Measurements from ENCODE around the gene PRRT2.
"Not testable (repeated sequence)": the region's sequence is repeated elsewhere in the genome, so short reads cannot be mapped to it uniquely, and the experiment has no call there.

Gene PRRT2

DNA sequence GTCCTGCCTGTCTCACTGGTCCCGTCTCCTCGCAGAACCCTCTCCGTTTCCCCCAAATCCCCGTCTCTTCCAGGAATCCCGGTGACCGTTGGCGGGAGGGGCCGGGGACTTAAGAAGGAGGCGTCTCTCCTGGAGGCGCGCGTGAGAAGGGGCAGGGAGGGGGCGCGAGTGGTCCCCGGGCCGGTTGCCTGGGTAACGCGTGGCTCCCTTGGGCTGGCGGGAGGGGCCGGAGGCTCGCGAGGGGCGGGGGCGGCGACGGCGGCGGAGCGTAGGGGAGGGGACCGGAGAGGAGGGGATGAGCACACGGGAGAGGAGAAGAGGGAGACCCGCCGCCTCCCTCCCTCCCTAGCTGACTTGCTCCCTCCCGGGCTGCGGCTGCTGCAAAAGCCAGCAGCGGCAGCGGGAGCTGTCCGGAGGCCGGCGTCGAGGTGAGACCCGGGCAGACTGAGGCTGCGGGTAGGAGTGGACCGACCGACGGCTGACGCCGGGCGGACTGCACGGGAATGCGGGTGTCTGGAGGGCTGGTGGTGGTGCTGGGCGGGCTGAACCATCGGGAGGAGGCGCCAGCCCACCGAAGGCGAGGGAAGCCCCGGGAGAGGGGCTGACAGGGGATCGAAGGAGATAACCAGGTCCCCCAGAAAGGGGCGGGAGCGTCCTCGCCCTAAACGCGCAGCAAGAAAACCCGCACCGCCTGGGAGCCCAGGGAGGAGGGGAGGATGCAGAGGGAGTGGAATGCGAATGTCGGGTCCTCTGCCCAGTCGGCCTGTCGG, at the start of gene PRRT2:
PRRT2 (plus strand) TSS at position 298 of the 770 bp plus-strand sequence. CDS start 862 bp downstream, outside the sequence.
- DNase-seq = peak in 1 of 2 experiments; percentile 25

DNA sequence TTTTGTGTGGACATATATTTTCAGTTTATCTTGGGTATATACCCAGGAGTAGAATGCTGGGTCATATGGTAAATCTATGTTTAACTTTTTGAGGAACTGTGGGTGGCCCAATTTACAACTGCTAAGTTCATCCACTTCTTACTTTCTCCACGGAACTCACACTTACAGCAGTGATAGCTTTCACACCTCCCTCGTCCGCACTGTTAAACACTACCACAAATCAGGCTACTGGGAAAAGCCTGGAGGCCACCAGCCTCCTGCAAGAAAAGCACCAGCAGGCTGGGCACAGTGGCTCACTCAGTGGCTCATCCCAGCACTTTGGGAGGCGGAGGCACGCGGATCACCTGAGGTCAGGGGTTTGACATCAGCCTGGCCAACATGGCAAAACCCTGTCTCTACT, 48.7 kb upstream of the PRRT2 start:
- DNase-seq = no peak

DNA sequence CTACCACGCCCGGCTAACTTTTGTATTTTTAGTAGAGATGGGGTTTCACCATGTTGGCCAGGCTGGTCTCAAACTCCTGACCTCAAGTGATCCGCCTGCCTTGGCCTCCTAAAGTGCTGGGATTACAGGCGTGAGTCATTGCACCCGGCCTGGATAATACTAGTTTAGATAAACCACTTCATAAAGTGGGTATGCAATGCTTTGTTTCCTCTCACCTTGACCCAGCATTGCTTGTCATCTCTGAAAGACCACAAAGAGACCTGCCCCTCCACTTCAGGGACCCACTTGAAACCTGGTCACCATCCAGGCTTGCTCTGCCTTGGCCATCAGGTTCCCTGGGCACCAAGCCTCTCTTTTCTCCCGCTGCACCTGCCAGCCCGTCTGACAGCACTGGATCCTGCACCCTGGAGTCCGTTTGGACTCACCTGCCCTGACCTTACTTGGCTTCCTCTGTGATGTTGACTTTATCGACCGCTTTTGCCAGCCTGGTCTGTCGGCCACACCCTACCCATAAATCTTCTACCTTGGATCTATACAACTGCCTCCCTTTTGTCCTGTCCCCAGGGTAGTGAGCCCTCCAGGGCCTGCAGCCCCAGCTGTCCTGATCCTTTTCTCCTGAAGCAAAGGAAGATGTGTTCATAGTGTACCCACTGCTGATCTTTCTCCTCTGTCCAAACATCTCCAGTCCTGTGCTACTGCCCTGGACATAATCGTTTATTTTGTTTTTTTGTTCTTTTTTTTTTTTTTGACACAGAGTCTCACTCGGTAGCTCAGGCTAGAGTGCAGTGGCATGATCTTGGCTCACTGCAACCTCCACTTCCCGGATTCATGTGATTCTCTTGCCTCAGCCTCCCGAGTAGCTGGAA, 46.6 kb upstream of the PRRT2 start:
- no peak for DNase-seq

DNA sequence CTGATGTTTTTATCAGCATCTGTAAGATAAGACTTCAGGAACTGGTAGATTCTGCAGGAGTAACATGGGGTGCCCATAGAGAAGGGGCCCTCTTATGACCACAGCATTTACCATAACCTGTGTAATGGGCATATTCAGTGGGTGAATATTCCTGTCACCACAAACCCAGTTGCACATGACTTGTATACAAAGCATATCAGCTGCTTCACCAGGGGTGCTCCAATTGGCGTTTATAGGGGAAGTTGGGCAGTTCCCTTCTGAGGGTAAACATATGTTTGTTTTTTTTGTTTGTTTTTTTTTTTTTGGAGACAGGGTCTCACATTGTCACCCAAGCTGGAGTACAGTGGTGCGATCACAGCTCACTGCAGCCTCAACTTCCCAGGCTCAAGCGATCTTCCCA, 45.4 kb upstream of the PRRT2 start:
- DNase-seq = no peak

DNA sequence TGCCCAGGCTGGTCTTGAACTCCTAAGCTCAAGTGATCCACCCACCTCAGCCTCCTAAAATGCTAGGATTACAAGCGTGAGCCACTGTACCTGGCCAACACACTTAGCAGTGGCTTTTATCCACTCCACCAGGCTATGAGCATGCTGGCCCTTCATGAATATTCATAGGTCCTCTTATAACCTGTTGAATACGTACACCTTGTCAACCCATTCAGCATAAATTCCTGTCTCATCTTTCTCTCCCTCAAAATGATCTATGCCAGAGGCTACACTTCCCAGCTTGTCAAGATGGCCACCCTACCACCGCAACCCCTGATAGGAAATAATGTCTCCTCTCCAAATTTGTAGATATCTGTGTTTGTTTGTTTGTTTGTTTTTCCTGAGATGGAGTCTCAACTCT, 44.9 kb upstream of the PRRT2 start:
- no peak for DNase-seq

DNA sequence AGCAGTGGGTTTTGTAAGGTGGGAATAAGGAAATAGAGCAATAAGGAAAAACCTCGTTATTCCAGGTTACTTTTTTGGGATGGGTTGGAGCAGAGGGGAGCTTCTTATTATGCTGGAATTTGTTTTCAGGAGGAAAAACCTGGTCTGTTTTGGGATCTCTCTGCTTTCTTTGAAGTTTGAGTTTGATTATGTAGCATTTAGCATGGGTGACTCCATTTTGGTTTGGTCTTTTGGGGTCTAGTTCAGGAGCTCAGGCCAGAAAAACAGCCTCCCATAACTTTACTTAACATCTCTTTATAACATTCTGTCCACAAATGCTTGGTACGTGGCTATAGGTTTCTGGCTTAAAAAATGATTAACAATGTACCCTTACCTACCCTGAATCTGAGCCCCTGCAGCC, 42.5 kb upstream of the PRRT2 start:
- DNase-seq = no peak

DNA sequence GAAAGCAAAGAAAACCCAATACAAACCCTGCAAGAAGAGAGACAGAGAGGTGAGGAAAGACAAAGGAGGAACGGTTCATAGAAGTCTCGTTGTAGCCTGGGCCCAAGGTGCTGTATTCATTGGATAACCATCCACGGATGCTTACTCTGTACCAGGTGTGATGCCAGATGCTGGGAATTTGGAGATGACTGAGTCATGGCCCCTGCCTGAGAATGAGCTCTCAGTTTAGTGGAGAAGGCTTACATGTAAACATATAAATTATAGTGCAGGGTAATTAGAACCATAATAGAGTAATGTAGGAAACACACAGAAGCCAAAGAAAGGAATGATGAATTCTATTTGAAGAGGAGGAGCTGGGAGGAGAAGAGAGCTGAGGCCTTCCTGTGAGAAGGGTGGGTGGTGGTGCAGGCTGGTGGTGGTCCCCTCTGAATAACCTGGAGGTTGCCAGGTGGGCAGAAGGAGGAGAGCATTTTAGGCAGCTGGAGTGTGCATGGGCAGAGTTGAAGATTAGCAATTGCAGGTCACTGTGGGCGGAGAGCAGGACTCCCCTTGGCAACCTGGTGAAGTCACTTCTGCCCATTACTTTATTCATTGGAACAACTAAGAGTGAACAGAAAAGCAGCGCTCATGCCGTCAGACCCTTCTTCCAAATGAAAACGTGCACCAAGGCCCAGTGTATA, 41.6 kb upstream of the PRRT2 start:
- no peak for DNase-seq

DNA sequence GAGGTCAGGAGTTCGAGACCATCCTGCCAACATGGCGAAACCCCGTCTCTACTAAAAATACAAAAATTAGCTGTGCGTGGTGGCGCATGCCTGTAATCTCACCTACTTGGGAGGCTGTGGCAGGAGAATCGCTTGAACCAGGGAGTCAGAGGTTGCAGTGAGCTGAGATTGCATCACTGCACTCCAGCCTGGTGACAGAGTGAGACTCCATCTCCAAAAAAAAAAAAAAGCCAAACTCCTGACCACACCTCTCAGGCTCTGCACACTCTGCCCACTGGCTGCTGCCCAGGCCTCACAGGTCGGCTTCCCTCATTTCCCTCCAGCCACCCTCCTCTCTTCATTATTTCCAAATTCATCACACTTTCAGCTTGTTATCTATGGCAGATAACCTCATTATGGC, 39.7 kb upstream of the PRRT2 start:
- not testable (repeated sequence) for DNase-seq

DNA sequence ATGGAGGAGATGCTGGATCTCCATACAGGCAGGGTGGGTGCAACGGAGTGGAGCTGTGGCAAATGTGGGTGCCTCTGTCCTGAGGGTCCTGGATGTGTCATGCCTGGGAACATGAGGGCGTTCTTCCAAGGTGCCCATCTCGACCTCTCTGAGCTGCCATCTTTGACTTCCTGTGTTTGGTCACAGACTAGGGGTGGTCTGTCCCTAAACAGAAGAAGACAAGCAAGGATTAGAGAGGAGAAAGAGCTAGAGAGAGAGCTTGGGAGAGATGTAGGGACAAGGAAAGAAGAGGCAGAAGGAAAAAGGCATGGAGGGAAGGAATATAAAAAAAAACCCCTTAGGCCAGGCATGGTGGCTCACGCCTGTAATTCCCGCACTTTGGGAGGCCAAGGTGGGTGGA, 37.3 kb upstream of the PRRT2 start:
- DNase-seq = no peak

DNA sequence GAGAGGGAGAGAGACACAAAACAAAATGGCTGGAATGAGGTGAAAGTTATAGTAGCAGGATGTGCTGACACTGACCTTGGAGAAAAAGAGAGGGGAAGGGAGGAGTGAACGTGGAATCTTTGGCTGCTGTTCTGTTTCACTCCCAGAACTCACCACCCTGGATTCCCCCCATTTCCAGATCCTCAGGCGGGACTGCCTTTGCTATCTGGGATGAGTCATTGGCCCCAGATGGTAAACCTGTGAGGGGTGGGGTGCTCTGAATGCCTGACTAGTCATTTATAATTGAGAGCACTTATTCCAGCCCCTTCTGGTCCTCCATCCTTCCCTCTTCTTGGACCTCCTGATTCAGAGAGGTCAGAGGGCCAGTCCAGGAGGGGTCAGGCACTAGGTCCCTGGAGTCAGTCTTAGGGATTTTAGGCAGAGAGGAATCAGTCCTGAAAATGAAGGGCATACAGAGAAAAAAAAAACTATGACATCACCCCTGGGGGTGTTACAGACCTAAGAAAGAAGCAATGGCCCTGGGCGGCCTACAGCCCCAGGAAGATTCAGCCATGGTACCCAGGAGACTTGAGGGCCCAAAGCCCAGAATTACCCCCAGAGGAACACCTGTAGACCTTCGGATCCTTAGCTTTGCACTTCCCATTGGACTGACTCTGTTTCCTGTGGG, 36.1 kb upstream of the PRRT2 start:
- DNase-seq = no peak

DNA sequence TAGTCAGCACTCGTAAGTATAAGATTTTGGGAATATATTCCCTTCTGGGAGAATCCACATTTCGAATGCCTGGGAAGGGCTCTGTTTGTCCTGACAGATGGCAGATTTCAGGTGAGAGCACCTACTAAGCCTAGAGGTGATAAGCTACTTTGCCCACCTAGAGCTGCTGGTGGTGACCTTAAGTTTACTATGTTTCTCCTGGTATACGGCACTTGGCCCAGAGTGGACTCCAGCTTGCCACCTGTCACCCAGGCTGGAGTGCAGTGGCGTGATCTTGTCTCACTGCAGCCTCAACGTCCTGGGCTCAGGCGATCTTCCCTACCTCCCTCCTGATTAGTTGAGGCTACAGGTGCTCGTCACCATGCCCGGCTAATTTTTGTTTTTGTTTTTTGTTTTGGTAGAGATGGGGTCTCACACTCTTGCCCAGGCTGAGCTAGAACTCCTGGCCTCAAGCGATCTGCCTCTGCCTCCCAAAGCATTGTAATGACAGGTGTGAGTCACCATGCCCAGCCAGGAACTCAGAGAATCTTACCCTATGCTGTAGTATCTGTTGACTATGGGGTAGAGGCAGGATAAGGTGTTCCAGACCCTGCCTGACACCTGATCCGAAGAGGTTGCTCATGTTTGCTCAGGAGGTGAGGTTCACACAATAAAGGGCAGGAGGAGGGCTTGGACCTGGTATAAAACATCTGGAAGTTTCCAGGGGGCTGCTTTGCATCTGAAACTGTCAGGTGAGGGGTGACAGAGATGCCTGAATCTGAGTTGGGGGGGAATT, 34.2 kb upstream of the PRRT2 start, which contains the start of gene ZG16:
ZG16 (plus strand) TSS at position 681 of the 775 bp plus-strand sequence. CDS start 1,011 bp downstream, outside the sequence.
- no peak for DNase-seq

DNA sequence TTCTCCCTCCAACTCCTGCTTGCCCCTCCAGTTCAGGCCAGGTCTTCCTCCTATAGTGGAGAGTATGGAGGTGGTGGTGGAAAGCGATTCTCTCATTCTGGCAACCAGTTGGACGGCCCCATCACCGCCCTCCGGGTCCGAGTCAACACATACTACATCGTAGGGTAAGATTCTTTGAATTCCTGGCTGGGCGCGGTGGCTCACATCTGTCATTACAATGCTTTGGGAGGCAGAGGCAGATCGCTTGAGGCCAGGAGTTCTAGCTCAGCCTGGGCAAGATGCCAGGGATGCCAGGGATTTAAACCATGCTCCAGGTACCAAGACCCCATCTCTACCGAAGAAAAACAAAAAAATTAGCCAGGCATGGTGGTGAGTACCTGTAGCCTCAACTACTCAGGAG, 32.5 kb upstream of the PRRT2 start:
- no peak for DNase-seq

DNA sequence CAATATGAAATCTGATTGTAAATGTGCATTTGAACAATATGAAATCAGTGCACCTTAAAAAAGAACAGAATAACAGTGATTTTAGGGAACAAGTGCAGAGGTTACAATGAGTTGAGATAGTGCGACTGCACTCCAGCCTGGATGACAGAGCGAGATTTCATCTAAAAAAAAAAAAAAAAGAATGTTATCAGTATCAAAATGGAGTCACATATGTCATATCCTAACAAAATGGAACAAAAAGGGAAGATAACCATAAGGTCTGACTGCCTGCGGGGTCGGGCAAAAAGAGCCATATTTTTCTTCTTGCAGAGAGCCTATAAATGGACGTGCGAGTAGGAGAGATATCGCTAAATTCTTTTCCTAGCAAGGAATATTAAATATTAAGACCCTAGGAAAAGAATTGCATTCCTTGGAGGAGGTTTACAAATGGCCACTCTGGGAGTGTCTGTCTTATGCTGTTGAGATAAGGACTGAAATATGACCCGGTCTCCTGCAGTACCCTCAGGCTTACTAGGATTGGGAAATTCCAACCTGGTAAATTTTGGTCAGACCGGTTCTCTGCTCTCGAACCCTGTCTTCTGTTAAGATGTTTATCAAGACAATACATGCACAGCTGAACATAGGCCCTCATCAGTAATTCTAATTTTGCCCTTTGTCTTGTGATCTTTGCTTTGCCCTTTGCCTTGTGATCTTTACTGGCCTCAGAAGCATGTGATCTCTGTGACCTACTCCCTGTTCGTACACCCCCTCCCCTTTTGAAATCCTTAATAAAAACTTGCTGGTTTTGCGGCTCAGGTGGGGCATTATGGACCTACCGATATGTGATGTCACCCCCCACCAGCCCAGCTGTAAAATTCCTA, 28.7 kb upstream of the PRRT2 start:
- not testable (repeated sequence) for DNase-seq

DNA sequence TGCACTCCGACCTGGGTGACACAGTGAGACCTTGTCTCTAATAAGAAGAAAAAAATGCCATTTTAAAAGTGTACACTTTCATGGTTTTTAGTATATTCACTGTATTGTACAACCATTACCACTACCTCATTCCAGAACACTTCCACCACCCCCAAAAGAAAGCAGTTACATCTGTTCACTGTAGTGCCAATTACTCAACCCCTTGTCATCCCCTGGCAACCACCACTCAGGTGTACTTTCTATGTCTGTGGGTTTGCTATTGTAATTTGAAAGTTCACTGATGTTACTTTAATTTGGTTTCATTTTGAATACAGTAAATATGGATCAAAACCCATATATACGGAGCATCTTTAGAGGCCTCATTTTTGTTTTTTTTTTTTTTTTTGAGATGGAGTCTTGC, 27.8 kb upstream of the PRRT2 start:
- no peak for DNase-seq

DNA sequence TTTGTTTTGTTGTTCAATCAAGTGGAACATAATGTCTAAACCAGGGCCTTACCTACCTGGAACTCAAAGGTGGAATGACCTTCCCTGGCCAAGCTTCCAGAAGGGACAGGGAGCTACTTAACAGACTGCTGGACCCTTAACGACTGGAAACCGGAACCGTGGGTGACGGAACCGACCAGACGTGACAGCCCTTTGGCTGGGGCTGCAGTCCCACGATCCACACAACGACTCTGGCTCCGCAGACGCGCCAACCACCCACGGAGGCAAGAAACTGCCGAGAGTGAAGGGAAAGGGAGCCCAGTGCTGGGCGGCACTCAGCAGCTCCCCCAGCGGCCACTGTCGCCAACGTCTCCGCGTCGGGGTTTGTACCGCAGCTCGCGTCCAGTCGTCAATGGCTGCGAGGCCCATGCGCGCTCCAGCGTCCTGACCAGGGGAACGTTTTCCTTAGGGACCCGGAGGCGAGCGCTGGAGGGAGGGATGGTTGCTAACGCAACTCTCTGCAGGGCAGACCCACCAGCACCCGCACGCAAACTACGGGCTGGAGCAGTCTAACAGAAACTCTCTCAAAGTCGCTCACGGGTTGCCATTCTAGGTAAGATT, 27.0 kb upstream of the PRRT2 start:
- DNase-seq = no peak

DNA sequence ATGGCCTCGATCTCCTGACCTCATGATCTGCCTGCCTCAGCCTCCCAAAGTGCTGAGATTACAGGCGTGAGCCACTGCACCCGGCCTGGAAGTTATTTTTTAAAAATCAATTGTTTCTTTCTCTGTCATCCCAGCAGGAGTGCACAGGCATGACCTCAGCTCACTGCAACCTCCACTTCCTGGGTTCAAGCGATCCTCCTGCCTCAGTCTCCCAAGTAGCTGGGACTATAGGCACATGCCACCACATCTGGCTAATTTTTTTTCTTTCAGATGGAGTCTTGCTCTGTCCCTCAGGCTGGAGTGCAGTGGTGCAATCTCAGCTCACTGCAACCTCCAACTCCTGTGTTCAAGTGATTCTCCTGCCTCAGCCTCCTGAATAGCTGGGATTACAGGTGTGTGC, 24.8 kb upstream of the PRRT2 start:
- DNase-seq = not testable (repeated sequence)

DNA sequence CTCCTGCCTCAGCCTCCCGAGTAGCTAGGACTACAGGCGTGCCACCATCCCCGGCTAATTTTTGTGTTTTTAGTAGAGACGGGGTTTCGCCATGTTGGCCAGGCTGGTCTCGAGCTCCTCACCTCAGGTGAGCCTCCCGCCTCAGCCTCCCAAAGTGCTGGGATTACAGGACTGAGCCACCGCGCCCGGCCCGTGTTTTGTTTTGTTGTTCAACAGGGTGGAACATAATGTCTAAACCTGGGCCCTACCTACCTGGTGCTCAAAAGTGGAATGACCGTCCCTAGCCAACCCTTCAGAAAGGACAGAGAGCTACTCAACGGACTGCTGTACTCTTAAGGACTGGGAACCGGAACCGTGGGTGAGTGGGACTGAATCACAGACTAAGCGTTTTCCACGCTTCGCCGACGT, 22.2 kb upstream of the PRRT2 start:
- no peak for DNase-seq

DNA sequence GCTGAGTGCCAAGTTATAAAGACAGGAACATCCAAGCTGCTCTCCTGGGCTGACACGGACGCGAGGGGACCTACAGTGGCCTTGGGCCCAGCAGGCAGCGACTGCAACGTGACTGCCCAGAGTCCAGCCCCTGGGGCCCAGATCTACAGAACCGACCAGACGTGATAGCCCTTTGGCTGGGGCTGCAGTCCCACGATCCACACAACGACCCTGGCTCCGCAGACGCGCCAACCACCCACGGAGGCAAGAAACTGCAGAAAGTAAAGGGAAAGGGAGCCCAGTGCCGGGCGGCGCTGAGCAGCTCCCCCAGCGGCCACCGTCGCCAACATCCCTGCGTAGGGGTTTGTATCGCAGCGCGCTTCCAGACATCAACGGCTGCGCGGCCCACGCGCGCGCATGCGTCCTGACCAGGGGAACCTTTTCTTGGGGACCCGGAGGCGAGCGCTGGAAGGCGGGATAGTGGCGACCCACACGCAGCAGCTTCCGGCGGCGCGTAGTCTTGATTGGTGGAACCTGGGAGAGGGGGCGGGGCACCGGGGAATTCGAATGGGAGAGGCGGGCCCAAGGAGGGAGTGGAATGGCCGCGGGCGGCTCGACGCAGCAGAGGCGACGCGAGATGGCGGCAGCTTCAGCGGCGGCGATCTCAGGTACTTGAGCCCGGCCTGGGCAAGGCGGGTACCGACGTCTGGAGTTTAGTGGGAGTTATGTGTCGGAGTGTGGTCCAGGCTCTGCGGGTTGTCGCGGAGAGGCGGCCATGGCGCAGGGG, 21.6 kb upstream of the PRRT2 start, which contains the start of gene KIF22:
KIF22 (plus strand) TSS at position 569 of the 766 bp plus-strand sequence; CDS start at position 578, 9 bp downstream.
- peak; percentile 82 for DNase-seq
